Ishikawa (cell line): ENCODE results near the gene MAP3K9.

Experiments used
- CEBPB ChIP-seq: IDR thresholded peaks from 2 replicates; pipeline ENCODE4 v1.6.1; 2012
- CREB1 ChIP-seq: IDR thresholded peaks from 2 replicates; pipeline ENCODE4 v1.6.1; 2012; ENCODE audit warnings: low read depth
- EGR1 ChIP-seq: IDR thresholded peaks from 2 replicates; pipeline ENCODE4 v1.6.1; 2012
- EP300 ChIP-seq: IDR thresholded peaks from 2 replicates; pipeline ENCODE4 v1.6.1; 2012; ENCODE audit warnings: borderline replicate concordance
- FOXM1 ChIP-seq: IDR thresholded peaks from 2 replicates; pipeline ENCODE4 v1.6.1; 2012; ENCODE audit warnings: low read depth, borderline replicate concordance
- MAX ChIP-seq: IDR thresholded peaks from 2 replicates; pipeline ENCODE4 v1.6.1; 2012
- RAD21 ChIP-seq: IDR thresholded peaks from 2 replicates; pipeline ENCODE4 v1.6.1; 2012; ENCODE audit warnings: low read depth
- REST ChIP-seq: IDR thresholded peaks from 2 replicates; pipeline ENCODE4 v1.6.1; 2012; ENCODE audit warnings: low read depth, mild to moderate bottlenecking
- TAF1 ChIP-seq: IDR thresholded peaks from 2 replicates; pipeline ENCODE4 v1.6.1; 2012; ENCODE audit warnings: low read depth, mild to moderate bottlenecking
- TCF12 ChIP-seq: IDR thresholded peaks from 2 replicates; pipeline ENCODE4 v1.6.1; 2012; ENCODE audit warnings: low read depth
- TEAD4 ChIP-seq: IDR thresholded peaks from 2 replicates; pipeline ENCODE4 v1.6.1; 2012
- USF1 ChIP-seq: IDR thresholded peaks from 2 replicates; pipeline ENCODE4 v1.6.1; 2012
- YY1 ChIP-seq: IDR thresholded peaks from 2 replicates; pipeline ENCODE4 v1.6.1; 2012; ENCODE audit warnings: low read depth

DNA sequence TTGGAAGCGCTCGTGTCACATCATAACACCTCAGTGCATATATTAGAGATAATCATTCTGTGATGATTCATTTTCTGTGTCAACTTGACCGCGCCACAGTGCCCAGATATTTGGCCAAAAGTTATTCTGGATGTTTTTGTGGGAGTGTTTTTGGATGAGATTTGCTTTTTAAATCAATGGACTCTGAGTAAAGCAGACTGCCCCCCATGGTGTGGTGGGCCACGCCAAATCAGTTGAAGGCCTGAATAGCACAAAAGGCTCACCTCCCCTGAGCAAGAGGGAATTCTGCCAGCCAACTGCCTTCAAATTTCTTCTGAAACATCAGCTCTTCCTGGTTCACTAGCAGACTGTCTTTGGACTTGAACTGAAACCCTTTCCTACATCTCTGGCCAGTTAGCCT lies 24.6 kb upstream of the MAP3K9 start:
- no peak for TF ChIP-seq USF1
- TF ChIP-seq EGR1: no peak
- no peak for TF ChIP-seq TCF12
- TF ChIP-seq EP300: no peak
- TF ChIP-seq TEAD4: no peak
- no peak for TF ChIP-seq MAX
- no peak for TF ChIP-seq YY1
- no peak for TF ChIP-seq RAD21
- no peak for TF ChIP-seq CREB1
- TF ChIP-seq CEBPB: no peak
- TF ChIP-seq REST: no peak
- no peak for TF ChIP-seq FOXM1
- no peak for TF ChIP-seq TAF1
